Hepatocyte (in vitro differentiated cells): ENCODE results near the gene ERGIC1. TPM values are rescaled to one million over a fixed set of nuclear protein-coding genes. Genes with fewer than 3 reads are reported as not detected.

Experiments used
- DNase-seq: peaks from one replicate; pipeline ENCODE4 v3.0.0-alpha.2; 2016; ENCODE audit warnings: low spot score
- H2AFZ ChIP-seq: fragments of 200-600 bp; sonication (generic); 2 replicates; pipeline ENCODE4 v1.6.0; 2016; ENCODE audit warnings: antibody characterized with exemption, mild to moderate bottlenecking
- H3K27ac ChIP-seq: fragments of 200-600 bp; sonication (generic); 2 replicates; pipeline ENCODE4 v1.5.1; 2016; ENCODE audit warnings: mild to moderate bottlenecking
- H3K27me3 ChIP-seq: fragments of 200-600 bp; sonication (generic); 2 replicates; pipeline ENCODE4 v1.6.1; 2016
- H3K36me3 ChIP-seq: fragments of 200-600 bp; sonication (generic); replicated peaks from 2 replicates; pipeline ENCODE4 v1.5.1; 2016; ENCODE audit warnings: low read depth; ENCODE audit not compliant: insufficient read depth
- H3K4me1 ChIP-seq: fragments of 200-600 bp; sonication (generic); 2 replicates; pipeline ENCODE4 v1.5.1; 2016; ENCODE audit warnings: mild to moderate bottlenecking, moderate library complexity; ENCODE audit not compliant: insufficient read depth
- H3K4me2 ChIP-seq: fragments of 200-600 bp; sonication (generic); 2 replicates; pipeline ENCODE4 v1.6.0; 2016
- H3K4me3 ChIP-seq: fragments of 200-600 bp; sonication (generic); 2 replicates; pipeline ENCODE4 v1.5.1; 2016; ENCODE audit warnings: mild to moderate bottlenecking
- H3K79me2 ChIP-seq: fragments of 200-600 bp; sonication (generic); 2 replicates; pipeline ENCODE4 v1.6.0; 2017; ENCODE audit warnings: mild to moderate bottlenecking
- H3K9me2 ChIP-seq: fragments of 200-600 bp; sonication (generic); replicated peaks from 2 replicates; pipeline ENCODE4 v1.6.0; 2017; ENCODE audit warnings: mild to moderate bottlenecking; ENCODE audit not compliant: insufficient read depth
- H3K9me3 ChIP-seq: fragments of 200-600 bp; sonication (generic); 2 replicates; pipeline ENCODE4 v1.5.1; 2016; ENCODE audit warnings: low read depth, mild to moderate bottlenecking
- H4K20me1 ChIP-seq: fragments of 200-600 bp; sonication (generic); 2 replicates; pipeline ENCODE4 v1.6.0; 2016; ENCODE audit warnings: mild to moderate bottlenecking; ENCODE audit not compliant: insufficient read depth, poor library complexity, severe bottlenecking
- EZH2 ChIP-seq: fragments of 200-600 bp; sonication (generic); IDR thresholded peaks from 2 replicates; pipeline ENCODE4 v1.6.1; 2016; ENCODE audit warnings: antibody characterized with exemption, mild to moderate bottlenecking, borderline replicate concordance
- EZH2phosphoT487 ChIP-seq: fragments of 200-600 bp; sonication (generic); IDR thresholded peaks from one replicate; pipeline ENCODE4 v1.6.1; 2018; ENCODE audit warnings: antibody characterized with exemption, mild to moderate bottlenecking, low read depth, moderate library complexity; ENCODE audit not compliant: unreplicated experiment, severe bottlenecking
- WGBS: methylation state at CpG from one replicate; pipeline ENCODE4 v1.1.6; 2016; ENCODE audit warnings: low lambda C conversion rate; ENCODE audit errors: missing lambda C conversion rate; 5-methylcytosine and 5-hydroxymethylcytosine counted together
- polyA plus RNA-seq: library from polyadenylated mRNA; unstranded; fragments of >200 nt; fragmentation: Nextera tagmentation; extraction: Ambion mirVana; gene quantifications from 2 replicates; pipeline ENCODE4 v1.2.1, GENCODE V29; 2016
- small RNA-seq: library from RNA; depleted of rRNA; stranded (forward); fragments of <200 nt; gene quantifications from one replicate; pipeline ENCODE3, GENCODE V24; 2014
- total RNA-seq: library from RNA; depleted of rRNA; stranded (reverse); fragments of >200 nt; gene quantifications from 2 replicates; pipeline ENCODE4 v1.2.3, GENCODE V29; 2014
- TF ChIP-seq, protein P1 (sequence below): fragments of 200-600 bp; sonication (generic); IDR thresholded peaks from 2 replicates; pipeline ENCODE4 v1.5.1; 2016; ENCODE audit warnings: antibody characterized with exemption, mild to moderate bottlenecking; ENCODE audit not compliant: poor library complexity

The ERGIC1 gene
- total and polyA plus RNA-seq, 2 experiments from 2014 or later = 39.1 to 107 TPM

DNA sequence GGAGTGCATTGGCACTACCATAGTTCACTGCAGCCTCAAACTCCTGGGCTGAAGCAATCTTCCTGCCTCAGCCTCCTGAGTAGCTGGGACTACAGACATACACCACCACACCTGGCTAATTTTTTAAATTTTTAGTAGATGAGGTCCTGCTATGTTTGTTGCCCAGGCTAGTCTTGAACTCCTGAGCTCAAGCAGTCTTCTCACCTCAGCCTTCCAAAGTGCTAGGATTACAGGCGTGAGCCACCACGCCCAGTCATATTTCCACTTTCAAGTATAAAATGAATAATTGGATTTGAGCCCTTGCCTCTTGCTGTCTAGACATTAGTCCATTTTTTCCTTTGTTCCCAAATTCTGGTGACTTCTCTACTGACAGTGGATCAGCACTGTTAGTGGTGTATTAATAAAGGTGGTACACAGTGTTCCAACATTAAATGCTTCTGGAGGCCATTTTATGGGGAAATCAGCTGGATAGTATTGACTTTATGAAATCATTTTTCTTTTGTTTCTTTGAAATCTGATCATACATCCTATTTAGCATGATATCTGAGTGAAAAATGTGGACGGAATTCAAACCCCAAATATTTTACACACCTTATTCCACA, 165.4 kb downstream of the ERGIC1 start:
- Histone ChIP-seq H2AFZ (no peak overlapping the region), H3K27me3 (no peaks in the 10 kb centered on the region), H4K20me1 (peaks cover 62% of the 10 kb centered on the region), H3K9me3 (no peaks in the 10 kb centered on the region), H3K4me2 (no peak overlapping the region), H3K79me2 (peaks cover 92% of the 10 kb centered on the region), H3K4me1 (no peaks in the 10 kb centered on the region), H3K4me3 (no peak overlapping the region), H3K36me3 (peaks cover 3% of the 10 kb centered on the region), H3K27ac (no peak overlapping the region), H3K9me2 (no peaks in the 10 kb centered on the region)
- TF ChIP-seq, protein P1, sequence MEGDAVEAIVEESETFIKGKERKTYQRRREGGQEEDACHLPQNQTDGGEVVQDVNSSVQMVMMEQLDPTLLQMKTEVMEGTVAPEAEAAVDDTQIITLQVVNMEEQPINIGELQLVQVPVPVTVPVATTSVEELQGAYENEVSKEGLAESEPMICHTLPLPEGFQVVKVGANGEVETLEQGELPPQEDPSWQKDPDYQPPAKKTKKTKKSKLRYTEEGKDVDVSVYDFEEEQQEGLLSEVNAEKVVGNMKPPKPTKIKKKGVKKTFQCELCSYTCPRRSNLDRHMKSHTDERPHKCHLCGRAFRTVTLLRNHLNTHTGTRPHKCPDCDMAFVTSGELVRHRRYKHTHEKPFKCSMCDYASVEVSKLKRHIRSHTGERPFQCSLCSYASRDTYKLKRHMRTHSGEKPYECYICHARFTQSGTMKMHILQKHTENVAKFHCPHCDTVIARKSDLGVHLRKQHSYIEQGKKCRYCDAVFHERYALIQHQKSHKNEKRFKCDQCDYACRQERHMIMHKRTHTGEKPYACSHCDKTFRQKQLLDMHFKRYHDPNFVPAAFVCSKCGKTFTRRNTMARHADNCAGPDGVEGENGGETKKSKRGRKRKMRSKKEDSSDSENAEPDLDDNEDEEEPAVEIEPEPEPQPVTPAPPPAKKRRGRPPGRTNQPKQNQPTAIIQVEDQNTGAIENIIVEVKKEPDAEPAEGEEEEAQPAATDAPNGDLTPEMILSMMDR = no peak
- TF ChIP-seq EZH2 = no peak
- 95% methylated on average over 3 of the region's 3 CpGs for WGBS
- DNase-seq = no peak

DNA sequence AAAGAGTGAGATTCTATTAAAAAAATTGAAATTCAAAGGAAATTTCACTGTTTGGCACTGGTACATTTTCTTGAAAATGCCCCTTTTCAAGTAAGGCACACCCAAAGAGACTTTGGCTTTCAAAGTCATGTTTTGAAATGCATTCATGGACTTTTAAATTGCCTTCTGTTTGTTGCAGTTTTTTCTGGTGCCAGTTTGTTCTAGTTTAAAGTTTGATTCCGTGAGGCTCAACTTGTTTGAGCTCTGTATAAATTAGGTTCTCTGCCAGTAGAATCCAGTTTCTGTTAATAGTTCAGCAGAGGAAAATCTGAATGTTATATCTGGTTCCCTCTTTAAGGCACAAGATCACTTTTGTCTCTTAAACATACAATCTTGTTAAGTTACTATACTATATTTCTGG, 165.9 kb downstream of the ERGIC1 start:
- H3K79me2 ChIP-seq = peaks cover 92% of the 10 kb centered on the region
- no peaks in the 10 kb centered on the region for H3K27me3 ChIP-seq
- no peaks in the 10 kb centered on the region for H3K9me3 ChIP-seq
- TF ChIP-seq, protein P1 = no peak
- TF ChIP-seq EZH2 (no peak), EZH2phosphoT487 (no peak)
- no peak for DNase-seq
- no peak overlapping the region for H3K27ac ChIP-seq
- H4K20me1 ChIP-seq = peaks cover 60% of the 10 kb centered on the region
- H2AFZ ChIP-seq = no peak overlapping the region
- no peaks in the 10 kb centered on the region for H3K4me1 ChIP-seq
- 86% methylated on average over 1 of the region's 1 CpG for WGBS
- no peaks in the 10 kb centered on the region for H3K9me2 ChIP-seq
- no peak overlapping the region for H3K4me2 ChIP-seq
- peaks cover 3% of the 10 kb centered on the region for H3K36me3 ChIP-seq
- no peak overlapping the region for H3K4me3 ChIP-seq

DNA sequence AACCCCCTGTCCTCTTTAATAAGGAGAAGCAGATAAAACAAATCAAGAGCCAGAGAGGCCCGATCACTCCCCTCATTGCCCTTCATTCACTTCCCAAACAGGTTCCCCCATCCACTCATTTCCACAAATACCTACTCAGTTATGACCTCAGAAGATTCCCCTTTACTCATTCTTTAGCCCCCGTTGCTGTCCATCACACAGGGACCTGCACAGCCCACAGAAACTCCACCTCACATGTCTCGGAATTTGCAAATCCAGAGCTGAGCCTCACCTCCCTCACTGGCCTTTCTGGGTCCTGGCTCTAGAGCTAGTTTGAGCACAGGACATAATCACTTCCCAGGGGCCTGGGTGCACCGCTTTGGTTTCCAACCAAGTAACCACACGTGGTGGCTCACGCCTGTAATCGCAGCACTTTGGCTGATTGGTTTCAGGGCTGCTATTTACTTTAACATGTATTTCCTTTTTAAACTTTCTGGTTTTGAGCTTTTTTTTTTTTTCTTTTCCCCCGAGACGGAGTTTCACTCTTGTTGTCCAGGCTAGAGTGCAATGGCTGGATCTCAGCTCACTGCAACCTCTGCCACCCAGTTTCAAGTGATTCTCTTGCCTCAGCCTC, 167.3 kb downstream of the ERGIC1 start:
- Histone ChIP-seq H3K27ac (no peak overlapping the region), H3K9me3 (no peaks in the 10 kb centered on the region), H3K4me2 (no peak overlapping the region), H3K4me3 (no peak overlapping the region), H3K36me3 (peaks cover 3% of the 10 kb centered on the region), H3K9me2 (no peaks in the 10 kb centered on the region), H3K79me2 (peaks cover 95% of the 10 kb centered on the region), H4K20me1 (peaks cover 69% of the 10 kb centered on the region), H2AFZ (no peak overlapping the region), H3K27me3 (no peaks in the 10 kb centered on the region), H3K4me1 (no peaks in the 10 kb centered on the region)
- no peak for DNase-seq
- TF ChIP-seq EZH2 (no peak), EZH2phosphoT487 (no peak)
- TF ChIP-seq, protein P1 = no peak
- 94% methylated on average over 9 of the region's 9 CpGs for WGBS

Small RNA genes lying within 50 kb of the gene (small RNA-seq; reads per million reads assigned to genes)
- not detected for gene AC022217.4

Other genes starting within 250 kb of the ERGIC1 start
- gene NEURL1B, start 193.0 kb upstream of the ERGIC1 start, total RNA-seq = 3.9 and 5.8 TPM in 2 replicates
- 0.65 and 1.00 TPM in 2 replicates for gene NEURL1B, start 193.0 kb upstream of the ERGIC1 start, polyA plus RNA-seq
- gene DUSP1, start 63.1 kb upstream of the ERGIC1 start, total RNA-seq = 537 and 547 TPM in 2 replicates
- gene DUSP1, start 63.1 kb upstream of the ERGIC1 start, polyA plus RNA-seq = 583 and 682 TPM in 2 replicates
- 48.0 and 51.5 TPM in 2 replicates for gene RPL26L1, start 125.2 kb downstream of the ERGIC1 start, total RNA-seq
- 55.2 and 69.1 TPM in 2 replicates for gene RPL26L1, start 125.2 kb downstream of the ERGIC1 start, polyA plus RNA-seq
- 216 and 283 TPM in 2 replicates for gene ATP6V0E1, start 149.5 kb downstream of the ERGIC1 start, total RNA-seq
- gene ATP6V0E1, start 149.5 kb downstream of the ERGIC1 start, polyA plus RNA-seq = 631 and 657 TPM in 2 replicates
- gene CREBRF, start 222.1 kb downstream of the ERGIC1 start, total RNA-seq = 21.0 and 22.9 TPM in 2 replicates
- 14.7 and 17.8 TPM in 2 replicates for gene CREBRF, start 222.1 kb downstream of the ERGIC1 start, polyA plus RNA-seq